Measurements from ENCODE around the gene PHLDB3.
A peak's percentile ranks its signal among the peaks of the same experiment; 100 is the strongest.

Gene PHLDB3

GRCh38 chr19:43468354-43469159 lies 36.0 kb downstream of the PHLDB3 start:
- WGBS (ENCODE audit: extremely low coverage, insufficient coverage, low lambda C conversion rate), result no CpG with 5 or more reads among the region's 4 CpGs
- no peak overlapping the region for H4K5ac ChIP-seq (ENCODE audit: low read length)
- no peak overlapping the region for H3K27ac ChIP-seq (ENCODE audit: low read depth, low read length)
- peaks cover 2% of the 10 kb centered on the region for H3K4me1 ChIP-seq (ENCODE audit: control insufficient read depth, low read depth, low read length)
- H3K56ac ChIP-seq (ENCODE audit: low read length), result no peak overlapping the region
- H3K79me1 ChIP-seq (ENCODE audit: low read length), result no peaks in the 10 kb centered on the region
- H2AK5ac ChIP-seq (ENCODE audit: low read length), result no peak overlapping the region
- no peak overlapping the region for H3K18ac ChIP-seq (ENCODE audit: low read length)
- no peak overlapping the region for H3K4ac ChIP-seq (ENCODE audit: low read depth, low read length)
- H3K23ac ChIP-seq (ENCODE audit: low read length), result no peak overlapping the region
- DNase-seq, result no peak
- H2BK15ac ChIP-seq (replicated peaks; ENCODE audit: low read depth), result no peak overlapping the region
- no peaks in the 10 kb centered on the region for H3K27me3 ChIP-seq (ENCODE audit: insufficient read depth, low read length, poor library complexity)
- H2BK5ac ChIP-seq (ENCODE audit: low read length), result no peak overlapping the region
- no peaks in the 10 kb centered on the region for H3K36me3 ChIP-seq (ENCODE audit: control insufficient read depth, insufficient read depth, low read length)
- no peak overlapping the region for H3K4me2 ChIP-seq (ENCODE audit: low read length)
- no peak overlapping the region for H4K8ac ChIP-seq (ENCODE audit: low read depth, low read length)
- no peak overlapping the region for H3K9ac ChIP-seq (ENCODE audit: low read length)
- no peak overlapping the region for H3K4me3 ChIP-seq (ENCODE audit: low read length)
- H3K79me2 ChIP-seq (ENCODE audit: control insufficient read depth, insufficient read depth, low read length), result no peaks in the 10 kb centered on the region
- H2BK120ac ChIP-seq (ENCODE audit: low read depth, low read length), result no peak overlapping the region

DNA sequence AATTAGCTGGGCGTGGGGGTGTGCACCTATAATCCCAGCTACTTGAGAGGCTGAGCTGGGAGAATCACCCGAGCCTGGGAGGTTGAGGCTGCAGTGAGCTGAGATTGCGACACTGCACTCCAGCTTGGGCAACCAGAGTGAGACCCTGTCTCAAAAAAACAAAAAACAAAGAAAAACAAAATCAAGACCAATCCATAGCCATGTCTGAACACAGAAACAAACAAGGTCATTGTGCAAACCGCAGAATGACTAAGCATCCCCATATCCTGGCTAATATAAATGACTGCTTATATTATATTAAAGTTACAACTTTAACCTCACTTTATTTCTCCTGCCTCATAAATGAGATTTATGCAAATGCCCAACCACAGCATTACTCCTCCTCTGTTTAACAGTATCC lies 36.8 kb downstream of the PHLDB3 start:
- Histone ChIP-seq H3K56ac (ENCODE audit: low read length) (no peak overlapping the region), H2BK5ac (ENCODE audit: low read length) (no peak overlapping the region), H3K4me2 (ENCODE audit: low read length) (no peak overlapping the region), H3K23ac (ENCODE audit: low read length) (no peak overlapping the region), H2BK15ac (replicated peaks; ENCODE audit: low read depth) (no peak overlapping the region), H3K18ac (ENCODE audit: low read length) (no peak overlapping the region), H4K8ac (ENCODE audit: low read depth, low read length) (no peak overlapping the region), H3K4ac (ENCODE audit: low read depth, low read length) (no peak overlapping the region), H2BK120ac (ENCODE audit: low read depth, low read length) (no peak overlapping the region), H3K4me3 (ENCODE audit: low read length) (no peak overlapping the region), H3K9ac (ENCODE audit: low read length) (no peak overlapping the region), H3K27me3 (ENCODE audit: insufficient read depth, low read length, poor library complexity) (no peaks in the 10 kb centered on the region), H4K5ac (ENCODE audit: low read length) (no peak overlapping the region), H2AK5ac (ENCODE audit: low read length) (no peak overlapping the region), H3K79me1 (ENCODE audit: low read length) (no peaks in the 10 kb centered on the region), H3K79me2 (ENCODE audit: control insufficient read depth, insufficient read depth, low read length) (no peaks in the 10 kb centered on the region), H3K36me3 (ENCODE audit: control insufficient read depth, insufficient read depth, low read length) (no peaks in the 10 kb centered on the region), H3K4me1 (ENCODE audit: control insufficient read depth, low read depth, low read length) (peaks cover 2% of the 10 kb centered on the region), H3K27ac (ENCODE audit: low read depth, low read length) (no peak overlapping the region)
- WGBS (ENCODE audit: extremely low coverage, insufficient coverage, low lambda C conversion rate), result no CpG with 5 or more reads among the region's 4 CpGs
- no peak for DNase-seq

- H3K4me2 ChIP-seq (ENCODE audit: low read length), result no peak overlapping the region
- H3K36me3 ChIP-seq (ENCODE audit: control insufficient read depth, insufficient read depth, low read length), result no peaks in the 10 kb centered on the region
- H2AK5ac ChIP-seq (ENCODE audit: low read length), result no peak overlapping the region
- no peak overlapping the region for H3K56ac ChIP-seq (ENCODE audit: low read length)
- no peak overlapping the region for H3K18ac ChIP-seq (ENCODE audit: low read length)
- H3K4me3 ChIP-seq (ENCODE audit: low read length), result no peak overlapping the region
- no peak overlapping the region for H2BK5ac ChIP-seq (ENCODE audit: low read length)
- no peak overlapping the region for H3K4ac ChIP-seq (ENCODE audit: low read depth, low read length)
- H3K9ac ChIP-seq (ENCODE audit: low read length), result no peak overlapping the region
- no peak overlapping the region for H2BK15ac ChIP-seq (replicated peaks; ENCODE audit: low read depth)
- no peak overlapping the region for H2BK120ac ChIP-seq (ENCODE audit: low read depth, low read length)
- peaks cover 2% of the 10 kb centered on the region for H3K4me1 ChIP-seq (ENCODE audit: control insufficient read depth, low read depth, low read length)
- no peaks in the 10 kb centered on the region for H3K79me1 ChIP-seq (ENCODE audit: low read length)
- no CpG with 5 or more reads among the region's 6 CpGs for WGBS (ENCODE audit: extremely low coverage, insufficient coverage, low lambda C conversion rate)
- H3K23ac ChIP-seq (ENCODE audit: low read length), result no peak overlapping the region
- H3K79me2 ChIP-seq (ENCODE audit: control insufficient read depth, insufficient read depth, low read length), result no peaks in the 10 kb centered on the region
- no peak overlapping the region for H3K27ac ChIP-seq (ENCODE audit: low read depth, low read length)
- H3K27me3 ChIP-seq (ENCODE audit: insufficient read depth, low read length, poor library complexity), result no peaks in the 10 kb centered on the region
- no peak overlapping the region for H4K8ac ChIP-seq (ENCODE audit: low read depth, low read length)
- no peak overlapping the region for H4K5ac ChIP-seq (ENCODE audit: low read length)
- no peak for DNase-seq
Observed at GRCh38 chr19:43467276-43467675, 37.3 kb downstream of the PHLDB3 start.

DNA sequence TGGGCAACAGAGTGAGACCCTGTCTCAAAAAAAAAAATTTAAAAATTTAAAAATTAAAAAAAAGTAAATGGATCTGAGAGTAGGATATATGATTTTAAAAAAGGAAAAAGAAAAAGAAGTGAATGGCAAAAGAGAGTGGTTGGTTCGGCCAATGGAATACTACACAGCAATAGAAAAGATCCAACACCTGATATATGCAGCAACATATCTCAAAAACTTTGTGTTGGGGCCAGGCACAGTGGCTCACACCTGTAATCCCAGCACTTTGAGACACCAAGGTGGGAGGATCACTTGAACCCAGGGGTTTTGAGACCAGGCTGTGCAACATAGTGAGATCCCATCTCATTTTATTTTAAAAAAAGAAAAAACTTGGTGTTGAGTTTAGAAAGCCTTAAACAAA lies 37.8 kb downstream of the PHLDB3 start:
- no peak overlapping the region for H2BK5ac ChIP-seq (ENCODE audit: low read length)
- H3K36me3 ChIP-seq (ENCODE audit: control insufficient read depth, insufficient read depth, low read length), result no peaks in the 10 kb centered on the region
- H3K18ac ChIP-seq (ENCODE audit: low read length), result no peak overlapping the region
- H3K4me3 ChIP-seq (ENCODE audit: low read length), result no peak overlapping the region
- no peak for DNase-seq
- H3K79me2 ChIP-seq (ENCODE audit: control insufficient read depth, insufficient read depth, low read length), result no peaks in the 10 kb centered on the region
- no peak overlapping the region for H2AK5ac ChIP-seq (ENCODE audit: low read length)
- H3K9ac ChIP-seq (ENCODE audit: low read length), result no peak overlapping the region
- H3K23ac ChIP-seq (ENCODE audit: low read length), result no peak overlapping the region
- no peak overlapping the region for H4K5ac ChIP-seq (ENCODE audit: low read length)
- no peak overlapping the region for H4K8ac ChIP-seq (ENCODE audit: low read depth, low read length)
- H3K4me2 ChIP-seq (ENCODE audit: low read length), result no peak overlapping the region
- no peak overlapping the region for H3K4ac ChIP-seq (ENCODE audit: low read depth, low read length)
- peaks cover 2% of the 10 kb centered on the region for H3K4me1 ChIP-seq (ENCODE audit: control insufficient read depth, low read depth, low read length)
- no peaks in the 10 kb centered on the region for H3K27me3 ChIP-seq (ENCODE audit: insufficient read depth, low read length, poor library complexity)
- H3K27ac ChIP-seq (ENCODE audit: low read depth, low read length), result no peak overlapping the region
- H3K79me1 ChIP-seq (ENCODE audit: low read length), result no peaks in the 10 kb centered on the region
- H3K56ac ChIP-seq (ENCODE audit: low read length), result no peak overlapping the region
- H2BK120ac ChIP-seq (ENCODE audit: low read depth, low read length), result no peak overlapping the region
- WGBS (ENCODE audit: extremely low coverage, insufficient coverage, low lambda C conversion rate), result no CpG with 5 or more reads among the region's 1 CpG
- H2BK15ac ChIP-seq (replicated peaks; ENCODE audit: low read depth), result no peak overlapping the region

- H3K23ac ChIP-seq (ENCODE audit: low read length), result peak within 1 kb of the TSS; percentile 50
- no peak within 1 kb of the TSS for H2AK5ac ChIP-seq (ENCODE audit: low read length)
- H3K18ac ChIP-seq (ENCODE audit: low read length), result no peak within 1 kb of the TSS
- H3K4me2 ChIP-seq (ENCODE audit: low read length), result peak within 1 kb of the TSS; percentile 70
- H2BK15ac ChIP-seq (replicated peaks; ENCODE audit: low read depth), result no peak within 1 kb of the TSS
- DNase-seq, result peak; percentile 70
- peak within 1 kb of the TSS; percentile 1 for H3K9ac ChIP-seq (ENCODE audit: low read length)
- no peak within 1 kb of the TSS for H4K5ac ChIP-seq (ENCODE audit: low read length)
- H3K4ac ChIP-seq (ENCODE audit: low read depth, low read length), result no peak within 1 kb of the TSS
- H3K4me3 ChIP-seq (ENCODE audit: low read length), result no peak within 1 kb of the TSS
- no peak within 1 kb of the TSS for H3K27ac ChIP-seq (ENCODE audit: low read depth, low read length)
- no peaks in the 10 kb centered on the region for H3K79me1 ChIP-seq (ENCODE audit: low read length)
- H4K8ac ChIP-seq (ENCODE audit: low read depth, low read length), result no peak within 1 kb of the TSS
- H3K79me2 ChIP-seq (ENCODE audit: control insufficient read depth, insufficient read depth, low read length), result no peaks in the 10 kb centered on the region
- H3K27me3 ChIP-seq (ENCODE audit: insufficient read depth, low read length, poor library complexity), result no peaks in the 10 kb centered on the region
- H2BK5ac ChIP-seq (ENCODE audit: low read length), result no peak within 1 kb of the TSS
- peaks cover 2% of the 10 kb centered on the region for H3K4me1 ChIP-seq (ENCODE audit: control insufficient read depth, low read depth, low read length)
- WGBS (ENCODE audit: extremely low coverage, insufficient coverage, low lambda C conversion rate), result no CpG with 5 or more reads among the region's 24 CpGs
- H3K56ac ChIP-seq (ENCODE audit: low read length), result no peak within 1 kb of the TSS
- no peaks in the 10 kb centered on the region for H3K36me3 ChIP-seq (ENCODE audit: control insufficient read depth, insufficient read depth, low read length)
- H2BK120ac ChIP-seq (ENCODE audit: low read depth, low read length), result no peak within 1 kb of the TSS
Observed at GRCh38 chr19:43465468-43466120, 39.0 kb downstream of the PHLDB3 start, which contains the start of gene LYPD3. Gene LYPD3 (minus strand): TSS chr19:43465608. CDS start chr19:43465571, 37 bp downstream.

All from mesendoderm (in vitro differentiated cells).